GM12873 (cell line): ENCODE data around the gene RAB1A.

Source experiments
- CTCF ChIP-seq: IDR thresholded peaks from 2 replicates; pipeline ENCODE4 v1.5.1; 2012; ENCODE audit warnings: low read depth, mild to moderate bottlenecking, moderate library complexity, low read length, control low read depth; ENCODE audit not compliant: insufficient read depth; ENCODE audit errors: missing control alignments

RAB1A gene

GRCh38 chr2:65129286-65129825 lies 550 bp downstream of the RAB1A start:
- no peak for TF ChIP-seq CTCF

GRCh38 chr2:65128297-65129190 lies 1.4 kb downstream of the RAB1A start:
- no peak for TF ChIP-seq CTCF

GRCh38 chr2:65122313-65122712 lies 7.6 kb downstream of the RAB1A start:
- no peak for TF ChIP-seq CTCF

GRCh38 chr2:65120990-65121693 lies 8.8 kb downstream of the RAB1A start:
- no peak for TF ChIP-seq CTCF

- TF ChIP-seq CTCF: no peak
Observed at GRCh38 chr2:65116645-65117044, 13.3 kb downstream of the RAB1A start.

GRCh38 chr2:65114921-65115320 lies 15.0 kb downstream of the RAB1A start:
- TF ChIP-seq CTCF: no peak

GRCh38 chr2:65113816-65114215 lies 16.1 kb downstream of the RAB1A start:
- no peak for TF ChIP-seq CTCF
